Calu3 (cell line): ENCODE measurements around the gene FOXI1. TPM values are rescaled to one million over a fixed set of nuclear protein-coding genes. Genes with fewer than 3 reads are reported as not detected.

Experiments used
- Bru-seq: library from RNA; stranded (reverse); fragments of 400-500 nt; gene quantifications from one replicate; lab custom pipeline; 2021; lab: Mats Ljungman, UMichigan
- BruChase-seq, 2 experiments: library from RNA; stranded (reverse); fragments of 400-500 nt; gene quantifications; one replicate each; lab custom pipeline; 2021; lab: Mats Ljungman, UMichigan
- BruUV-seq: library from RNA; stranded (reverse); fragments of 400-500 nt; replicated peaks from 2 replicates; lab custom pipeline; 2021; lab: Mats Ljungman, UMichigan
- CTCF ChIA-PET: fragments of 300-600 bp; sonication (Branson Sonifier 250); formaldehyde crosslinking; loops from one replicate; lab custom pipeline; 2022; ENCODE audit warnings: antibody characterized with exemption; lab: Charles Lee
- DNase-seq: peaks from one replicate; pipeline ENCODE4 v3.0.0; 2022
- H3K27ac Mint-ChIP-seq: one replicate; pipeline ENCODE4 v1.8.0; 2022; ENCODE audit warnings: mixed read lengths; ENCODE audit not compliant: unreplicated experiment
- H3K27me3 Mint-ChIP-seq: one replicate; pipeline ENCODE4 v1.8.0; 2022; ENCODE audit warnings: mixed read lengths; ENCODE audit not compliant: unreplicated experiment
- H3K36me3 Mint-ChIP-seq: one replicate; pipeline ENCODE4 v1.8.0; 2022; ENCODE audit warnings: mild to moderate bottlenecking, moderate library complexity, mixed read lengths; ENCODE audit not compliant: insufficient read depth, unreplicated experiment
- H3K4me1 Mint-ChIP-seq: one replicate; pipeline ENCODE4 v1.8.0; 2022; ENCODE audit warnings: mild to moderate bottlenecking, low read depth, mixed read lengths; ENCODE audit not compliant: unreplicated experiment
- H3K4me3 Mint-ChIP-seq: one replicate; pipeline ENCODE4 v1.8.0; 2022; ENCODE audit warnings: mild to moderate bottlenecking, low read depth, moderate library complexity, mixed read lengths; ENCODE audit not compliant: unreplicated experiment
- H3K9me3 Mint-ChIP-seq: one replicate; pipeline ENCODE4 v1.8.0; 2022; ENCODE audit warnings: low read depth, mixed read lengths; ENCODE audit not compliant: unreplicated experiment
- intact Hi-C: fragments of 100-400 bp; cut with micrococcal nuclease; formaldehyde crosslinking; loops from one replicate; pipeline ENCODE4 v1.10.0; 2022; ENCODE audit not compliant: unreplicated experiment
- long read RNA-seq: library from polyadenylated mRNA; stranded (forward); transcript quantifications from one replicate; pipeline ENCODE4 v2.0.0, GENCODE V29; 2022
- total RNA-seq: library from RNA; stranded (reverse); gene quantifications from 2 replicates; pipeline ENCODE4 v1.2.3, GENCODE V29; 2022
- TF ChIP-seq, protein P1 (sequence below): fragments of 200-600 bp; IDR thresholded peaks from one replicate; pipeline ENCODE4 v1.8.0; 2022; ENCODE audit warnings: antibody characterized with exemption; ENCODE audit not compliant: unreplicated experiment

The FOXI1 gene
- total RNA-seq: not detected in 2 replicates
- not detected for Bru-seq, nascent RNA
- not detected for BruChase-seq, experiment 1, labeled RNA remaining after a 6-hour chase
- BruChase-seq, experiment 2, labeled RNA remaining after a 2-hour chase: not detected
- long read RNA-seq: 0 reads

GRCh38 chr5:170105642-170106611 is at the start of gene FOXI1:
TSS of gene FOXI1 (plus strand) at chr5:170105897. CDS start at chr5:170105958, 61 bp downstream.
- peak; percentile 17 for DNase-seq
- Mint-ChIP-seq H3K9me3 (no peaks in the 10 kb centered on the region), H3K36me3 (no peaks in the 10 kb centered on the region), H3K27me3 (peaks cover 37% of the 10 kb centered on the region), H3K4me1 (peaks cover 10% of the 10 kb centered on the region), H3K4me3 (peak within 1 kb of the TSS; percentile 0), H3K27ac (no peak within 1 kb of the TSS)
- TF ChIP-seq, protein P1, sequence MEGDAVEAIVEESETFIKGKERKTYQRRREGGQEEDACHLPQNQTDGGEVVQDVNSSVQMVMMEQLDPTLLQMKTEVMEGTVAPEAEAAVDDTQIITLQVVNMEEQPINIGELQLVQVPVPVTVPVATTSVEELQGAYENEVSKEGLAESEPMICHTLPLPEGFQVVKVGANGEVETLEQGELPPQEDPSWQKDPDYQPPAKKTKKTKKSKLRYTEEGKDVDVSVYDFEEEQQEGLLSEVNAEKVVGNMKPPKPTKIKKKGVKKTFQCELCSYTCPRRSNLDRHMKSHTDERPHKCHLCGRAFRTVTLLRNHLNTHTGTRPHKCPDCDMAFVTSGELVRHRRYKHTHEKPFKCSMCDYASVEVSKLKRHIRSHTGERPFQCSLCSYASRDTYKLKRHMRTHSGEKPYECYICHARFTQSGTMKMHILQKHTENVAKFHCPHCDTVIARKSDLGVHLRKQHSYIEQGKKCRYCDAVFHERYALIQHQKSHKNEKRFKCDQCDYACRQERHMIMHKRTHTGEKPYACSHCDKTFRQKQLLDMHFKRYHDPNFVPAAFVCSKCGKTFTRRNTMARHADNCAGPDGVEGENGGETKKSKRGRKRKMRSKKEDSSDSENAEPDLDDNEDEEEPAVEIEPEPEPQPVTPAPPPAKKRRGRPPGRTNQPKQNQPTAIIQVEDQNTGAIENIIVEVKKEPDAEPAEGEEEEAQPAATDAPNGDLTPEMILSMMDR: no peak
- CTCF ChIA-PET: interaction anchor here (0.7 to 1.2 kb wide), 2 partner anchors 77 to 466 kb away, joined by 3 to 5 read pairs; no protein-coding TSS in a partner anchor
- intact Hi-C loops: no loop called here
- no TSS peak for BruUV-seq

- Mint-ChIP-seq H3K9me3 (no peaks in the 10 kb centered on the region), H3K4me3 (no peak overlapping the region), H3K27me3 (peaks cover 97% of the 10 kb centered on the region), H3K36me3 (no peaks in the 10 kb centered on the region), H3K4me1 (no peaks in the 10 kb centered on the region), H3K27ac (no peak overlapping the region)
- intact Hi-C loops: no loop called here
- no TSS peak for BruUV-seq
- TF ChIP-seq, protein P1: no peak
- no peak for DNase-seq
- CTCF ChIA-PET: interaction anchor here (0.6 kb wide), 1 partner anchor 231 kb away, joined by 4 read pairs; no protein-coding TSS in a partner anchor
Measured at GRCh38 chr5:170056561-170057267, 49.0 kb upstream of the FOXI1 start.

DNA sequence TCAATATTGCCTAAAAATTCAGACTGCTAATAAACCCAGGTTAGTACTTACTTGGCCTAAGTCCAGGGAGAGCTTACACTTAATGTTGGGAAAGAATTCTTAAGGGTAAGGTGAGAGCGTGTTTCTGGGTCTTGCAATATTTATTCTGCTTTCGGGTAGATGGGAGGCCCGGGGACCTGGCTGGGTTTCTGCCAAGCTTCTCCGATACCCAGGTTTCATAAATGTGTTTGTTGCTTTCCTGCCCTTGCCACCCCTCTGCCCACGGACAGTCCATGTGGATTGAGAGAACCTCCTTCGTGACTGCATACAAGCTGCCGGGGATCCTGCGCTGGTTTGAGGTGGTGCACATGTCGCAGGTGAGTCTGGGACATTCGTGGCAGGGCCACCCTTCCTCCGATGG is 48.4 kb upstream of the FOXI1 start:
- no peaks in the 10 kb centered on the region for H3K4me1 Mint-ChIP-seq
- peaks cover 97% of the 10 kb centered on the region for H3K27me3 Mint-ChIP-seq
- TF ChIP-seq, protein P1: no peak
- no peaks in the 10 kb centered on the region for H3K9me3 Mint-ChIP-seq
- H3K27ac Mint-ChIP-seq: no peak overlapping the region
- no peak overlapping the region for H3K4me3 Mint-ChIP-seq
- H3K36me3 Mint-ChIP-seq: no peaks in the 10 kb centered on the region
- no peak for DNase-seq
- CTCF ChIA-PET: no interaction called here
- no TSS peak for BruUV-seq
- intact Hi-C loops: no loop called here

DNA sequence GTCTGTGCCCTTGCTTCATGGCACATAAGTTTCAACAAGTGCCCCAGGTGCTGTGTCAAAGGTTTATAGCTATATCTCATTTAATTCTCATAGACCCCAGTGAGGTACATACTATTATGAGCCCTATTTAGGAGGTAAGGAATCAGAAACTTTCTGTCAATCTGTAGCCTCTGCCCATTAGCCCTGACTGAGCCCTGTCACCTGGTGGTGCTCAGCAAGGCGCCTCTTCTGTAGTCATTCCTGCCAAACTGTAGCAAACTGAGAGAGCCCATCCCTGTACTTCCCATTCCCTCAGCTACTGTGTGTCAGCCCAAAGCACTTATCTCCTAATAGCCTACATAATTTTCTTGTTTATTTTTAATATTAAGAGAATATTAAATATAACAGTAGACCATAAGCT is 46.5 kb upstream of the FOXI1 start:
- CTCF ChIA-PET: no interaction called here
- TF ChIP-seq, protein P1: no peak
- Mint-ChIP-seq H3K9me3 (no peaks in the 10 kb centered on the region), H3K36me3 (no peaks in the 10 kb centered on the region), H3K4me3 (no peak overlapping the region), H3K27me3 (peaks cover 97% of the 10 kb centered on the region), H3K4me1 (no peaks in the 10 kb centered on the region), H3K27ac (no peak overlapping the region)
- DNase-seq: no peak
- BruUV-seq: no TSS peak
- intact Hi-C loops: no loop called here
